Activated CD8-positive, alpha-beta memory T cell treated with anti-CD3 and anti-CD28 coated beads, Interleukin-2, amount 10 ng/mL, durations not matched to agents 7 days and 5 days (primary cell): ENCODE data around the gene VSIG1. TPM values are rescaled to one million over a fixed set of nuclear protein-coding genes. Genes with fewer than 3 reads are reported as not detected.

Experiments
- ATAC-seq: fragments of 150-1000 bp; cut with Tn5 transposase; one replicate; pipeline ENCODE4 v1.10.0; 2021; ENCODE audit warnings: moderate library complexity
- CTCF ChIA-PET: fragments of 350-600 bp; sonication (Branson Sonifier 250); formaldehyde crosslinking; loops from one replicate; lab custom pipeline; 2021; ENCODE audit warnings: antibody characterized with exemption; lab: Charles Lee
- DNase-seq: peaks from one replicate; pipeline ENCODE4 v3.0.0-alpha.2; 2020
- H3K27ac Mint-ChIP-seq: one replicate; pipeline ENCODE4 v1.8.0; 2021; ENCODE audit warnings: mild to moderate bottlenecking, mixed read lengths
- H3K27me3 Mint-ChIP-seq: one replicate; pipeline ENCODE4 v1.8.0; 2021; ENCODE audit warnings: mixed read lengths
- H3K36me3 Mint-ChIP-seq: one replicate; pipeline ENCODE4 v1.8.0; 2021; ENCODE audit warnings: mild to moderate bottlenecking, mixed read lengths
- H3K4me1 Mint-ChIP-seq: one replicate; pipeline ENCODE4 v1.8.0; 2021; ENCODE audit warnings: mixed read lengths
- H3K4me3 Mint-ChIP-seq: one replicate; pipeline ENCODE4 v1.8.0; 2021; ENCODE audit warnings: mild to moderate bottlenecking, moderate library complexity, mixed read lengths
- H3K9me3 Mint-ChIP-seq: one replicate; pipeline ENCODE4 v1.8.0; 2022; ENCODE audit warnings: low read depth, mixed read lengths
- total RNA-seq, 2 experiments: library from RNA; stranded (reverse); gene quantifications; one replicate each; pipeline ENCODE4 v1.2.3, GENCODE V29; 2021

The VSIG1 gene
- total RNA-seq, 2 experiments from 2014 or later = 0.64 TPM; not detected in 1

- Mint-ChIP-seq H3K36me3 (peaks cover 11% of the 10 kb centered on the region), H3K9me3 (no peaks in the 10 kb centered on the region), H3K27ac (no peak overlapping the region), H3K4me1 (peaks cover 2% of the 10 kb centered on the region), H3K4me3 (no peak overlapping the region), H3K27me3 (no peaks in the 10 kb centered on the region)
- CTCF ChIA-PET = interaction anchor here (1.2 kb wide), 1 partner anchor 13 kb away, joined by 3 read pairs; no protein-coding TSS in a partner anchor
- DNase-seq (no peak), ATAC-seq (no peak)
Observed at GRCh38 chrX:108126661-108127060, 81.8 kb downstream of the VSIG1 start.

- H3K9me3 Mint-ChIP-seq = no peaks in the 10 kb centered on the region
- peaks cover 2% of the 10 kb centered on the region for H3K4me1 Mint-ChIP-seq
- peaks cover 12% of the 10 kb centered on the region for H3K36me3 Mint-ChIP-seq
- ATAC-seq = no peak
- H3K4me3 Mint-ChIP-seq = no peak overlapping the region
- CTCF ChIA-PET = no interaction called here
- no peak overlapping the region for H3K27ac Mint-ChIP-seq
- no peak for DNase-seq
- no peaks in the 10 kb centered on the region for H3K27me3 Mint-ChIP-seq
Observed at GRCh38 chrX:108127152-108127551, 82.3 kb downstream of the VSIG1 start.

Other genes with a start within 250 kb of the VSIG1 start
- gene MID2, start 219.2 kb upstream of the VSIG1 start, total RNA-seq = 1 to 10 TPM; 3.2 to 3.8 TPM
- gene TEX13B, start 62.7 kb upstream of the VSIG1 start, total RNA-seq = not detected
- 10 to 100 TPM; 29.9 to 31.1 TPM for gene PSMD10, start 46.5 kb downstream of the VSIG1 start, total RNA-seq
- gene ATG4A, start 46.7 kb downstream of the VSIG1 start, total RNA-seq = 10 to 100 TPM in 1 of 2 experiments, 1 to 10 TPM in 1; 9.9 to 13.0 TPM